Vagina (tissue), 2 donors: Measurements from ENCODE around the gene DNAJC30. TPM values are rescaled to one million over a fixed set of nuclear protein-coding genes. Genes with fewer than 3 reads are reported as not detected.
A peak's percentile ranks its signal among the peaks of the same experiment; 100 is the strongest.

Source experiments
- DNase-seq, 2 donors: peaks; one replicate each; pipeline ENCODE4 v3.0.0-alpha.2; 2017; ENCODE audit errors: extremely low spot score in 2 of 2
- H3K27ac ChIP-seq: fragments of 200-600 bp; sonication (generic); one replicate; pipeline ENCODE4 v1.5.1; 2019
- H3K27me3 ChIP-seq: fragments of 200-600 bp; sonication (generic); one replicate; pipeline ENCODE4 v1.5.1; 2019
- H3K36me3 ChIP-seq, 2 donors: fragments of 200-600 bp; sonication (generic); one replicate each; pipeline ENCODE4 v1.5.1; 2017 to 2019
- H3K4me1 ChIP-seq: fragments of 200-600 bp; sonication (generic); one replicate; pipeline ENCODE4 v1.5.1; 2019
- H3K4me3 ChIP-seq, 2 donors: fragments of 200-600 bp; sonication (generic); 1 replicate in 1 of 2; 2 replicates in 1 of 2; pipeline ENCODE4 v1.5.1; 2016 to 2019
- H3K9me3 ChIP-seq: fragments of 200-600 bp; sonication (generic); one replicate; pipeline ENCODE4 v1.5.1; 2019
- POLR2A ChIP-seq, 2 donors: fragments of 450-650 bp; IDR thresholded peaks; one replicate each; pipeline ENCODE4 v1.6.1; 2017; ENCODE audit warnings: antibody characterized with exemption in 2 of 2, mild to moderate bottlenecking in 2 of 2, moderate library complexity in 2 of 2
- POLR2AphosphoS5 ChIP-seq, 2 donors: sonication (generic); formaldehyde crosslinking; IDR thresholded peaks; one replicate each; pipeline ENCODE4 v1.9.0; 2017; ENCODE audit warnings: antibody characterized with exemption in 2 of 2, mild to moderate bottlenecking in 2 of 2, low read depth in 1 of 2; ENCODE audit not compliant: insufficient read depth in 1 of 2
- intact Hi-C: fragments of 100-400 bp; cut with DNase I; formaldehyde crosslinking; loops from one replicate; pipeline ENCODE4 v1.15.1; 2023
- total RNA-seq: library from RNA; depleted of rRNA; stranded (reverse); fragments of >200 nt; gene quantifications from one replicate; pipeline ENCODE4 v1.2.3, GENCODE V29; 2016
- TF ChIP-seq, protein P1 (sequence below), 3 experiments: fragments of 450-650 bp in 2 of 3; fragments of 200-600 bp in 1 of 3; sonication (generic) in 1 of 3; IDR thresholded peaks; one replicate each; pipeline ENCODE4 v1.5.1; 2017 to 2019; ENCODE audit warnings: antibody characterized with exemption in 3 of 3, mild to moderate bottlenecking in 2 of 3, moderate library complexity in 2 of 3

DNAJC30 gene
- total RNA-seq, 1 donor from 2014 or later = 7.1 TPM

DNA sequence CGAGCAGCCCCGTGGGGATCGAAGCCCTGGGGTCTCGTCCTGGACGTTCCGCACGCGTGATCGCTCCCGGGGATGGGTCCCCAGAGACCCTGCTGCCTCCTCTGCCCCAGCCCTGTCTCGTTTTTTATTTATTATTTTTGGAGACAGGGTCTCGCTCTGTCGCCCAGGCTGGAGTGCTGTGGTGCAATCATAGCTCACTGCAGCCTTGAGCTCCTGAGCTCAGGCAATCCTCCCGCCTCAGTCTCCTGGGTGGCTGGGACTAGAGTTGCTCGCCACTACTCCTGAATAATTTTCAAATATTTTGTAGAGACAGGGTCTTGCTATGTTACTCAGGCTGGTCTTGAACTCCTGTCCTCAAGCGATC, 36.5 kb upstream of the DNAJC30 start:
- H3K4me3 ChIP-seq = peak overlapping the region; percentile 62 to 91
- H3K27ac ChIP-seq = no peak overlapping the region
- H3K9me3 ChIP-seq = no peaks in the 10 kb centered on the region
- no peaks in the 10 kb centered on the region for H3K36me3 ChIP-seq
- no peak for DNase-seq
- intact Hi-C loops = loop anchor here (5.0 kb wide), 1 partner anchor 112 kb away; no protein-coding TSS in a partner anchor
- TF ChIP-seq, protein P1, sequence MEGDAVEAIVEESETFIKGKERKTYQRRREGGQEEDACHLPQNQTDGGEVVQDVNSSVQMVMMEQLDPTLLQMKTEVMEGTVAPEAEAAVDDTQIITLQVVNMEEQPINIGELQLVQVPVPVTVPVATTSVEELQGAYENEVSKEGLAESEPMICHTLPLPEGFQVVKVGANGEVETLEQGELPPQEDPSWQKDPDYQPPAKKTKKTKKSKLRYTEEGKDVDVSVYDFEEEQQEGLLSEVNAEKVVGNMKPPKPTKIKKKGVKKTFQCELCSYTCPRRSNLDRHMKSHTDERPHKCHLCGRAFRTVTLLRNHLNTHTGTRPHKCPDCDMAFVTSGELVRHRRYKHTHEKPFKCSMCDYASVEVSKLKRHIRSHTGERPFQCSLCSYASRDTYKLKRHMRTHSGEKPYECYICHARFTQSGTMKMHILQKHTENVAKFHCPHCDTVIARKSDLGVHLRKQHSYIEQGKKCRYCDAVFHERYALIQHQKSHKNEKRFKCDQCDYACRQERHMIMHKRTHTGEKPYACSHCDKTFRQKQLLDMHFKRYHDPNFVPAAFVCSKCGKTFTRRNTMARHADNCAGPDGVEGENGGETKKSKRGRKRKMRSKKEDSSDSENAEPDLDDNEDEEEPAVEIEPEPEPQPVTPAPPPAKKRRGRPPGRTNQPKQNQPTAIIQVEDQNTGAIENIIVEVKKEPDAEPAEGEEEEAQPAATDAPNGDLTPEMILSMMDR (IDR thresholded peaks at IDR 0.05) = no peak
- TF ChIP-seq POLR2A (IDR thresholded peaks at IDR 0.05) = no peak
- H3K27me3 ChIP-seq = no peaks in the 10 kb centered on the region
- H3K4me1 ChIP-seq = peaks cover 44% of the 10 kb centered on the region

DNA sequence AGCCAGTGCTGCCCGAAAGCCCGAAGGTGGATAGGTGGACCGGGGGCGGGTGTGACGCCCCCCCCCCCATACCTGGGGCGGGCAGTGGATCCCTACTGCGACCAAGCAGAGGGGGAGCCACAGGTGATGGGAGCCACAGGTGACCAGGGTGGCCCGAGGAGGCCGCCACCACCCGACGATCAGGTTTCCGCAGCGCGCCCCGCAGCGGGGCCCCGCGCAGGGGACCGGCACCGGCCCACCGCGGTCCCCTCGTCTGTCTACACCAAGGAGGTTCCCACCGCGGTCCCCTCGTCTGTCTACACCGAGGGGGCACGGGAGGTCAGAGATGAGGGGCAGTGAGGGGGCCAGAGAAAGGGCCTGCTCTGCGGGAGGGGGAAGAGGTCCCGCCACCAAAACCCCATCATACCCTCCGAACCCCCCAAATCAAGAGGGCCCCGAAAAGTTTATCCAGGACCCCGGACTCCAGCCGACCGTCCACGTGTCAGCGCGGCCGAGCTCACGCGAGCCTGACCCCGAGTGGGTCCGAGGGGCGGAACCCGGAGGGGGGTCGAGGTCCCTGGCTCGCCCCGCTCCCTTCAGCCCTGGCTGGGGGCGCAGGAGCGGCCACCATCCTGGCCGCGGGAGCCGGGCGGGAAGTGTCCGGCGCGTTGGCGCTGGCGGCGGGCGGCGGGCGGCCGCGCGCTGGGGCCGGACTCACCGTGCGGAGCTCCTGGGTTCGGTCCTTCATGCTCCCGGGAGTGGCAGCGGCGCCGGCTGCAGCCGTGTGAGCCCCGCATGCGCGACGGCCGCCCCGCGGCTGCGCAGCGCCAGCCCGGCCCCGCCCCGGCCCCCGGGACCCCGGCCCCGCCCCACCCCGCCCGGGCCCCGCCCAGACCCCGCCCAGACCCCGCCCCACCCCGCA, 35.9 kb upstream of the DNAJC30 start, which contains the start of gene STX1A:
Gene STX1A (minus strand): TSS at position 765 of the 901 bp plus-strand sequence. CDS start 38 bp downstream, at position 727.
- H3K27me3 ChIP-seq = no peaks in the 10 kb centered on the region
- intact Hi-C loops = no loop called here
- peak within 1 kb of the TSS; percentile 62 to 91 for H3K4me3 ChIP-seq
- DNase-seq = no peak
- TF ChIP-seq POLR2AphosphoS5 (IDR thresholded peaks at IDR 0.05; ENCODE audit: insufficient read depth in 1 of 2, low read depth in 1 of 2) = no peak
- peak in 1 of 2 donors; percentile 52 for TF ChIP-seq POLR2A (IDR thresholded peaks at IDR 0.05)
- peak within 1 kb of the TSS; percentile 46 for H3K27ac ChIP-seq
- H3K36me3 ChIP-seq = no peaks in the 10 kb centered on the region
- H3K4me1 ChIP-seq = peaks cover 46% of the 10 kb centered on the region
- H3K9me3 ChIP-seq = no peaks in the 10 kb centered on the region

DNA sequence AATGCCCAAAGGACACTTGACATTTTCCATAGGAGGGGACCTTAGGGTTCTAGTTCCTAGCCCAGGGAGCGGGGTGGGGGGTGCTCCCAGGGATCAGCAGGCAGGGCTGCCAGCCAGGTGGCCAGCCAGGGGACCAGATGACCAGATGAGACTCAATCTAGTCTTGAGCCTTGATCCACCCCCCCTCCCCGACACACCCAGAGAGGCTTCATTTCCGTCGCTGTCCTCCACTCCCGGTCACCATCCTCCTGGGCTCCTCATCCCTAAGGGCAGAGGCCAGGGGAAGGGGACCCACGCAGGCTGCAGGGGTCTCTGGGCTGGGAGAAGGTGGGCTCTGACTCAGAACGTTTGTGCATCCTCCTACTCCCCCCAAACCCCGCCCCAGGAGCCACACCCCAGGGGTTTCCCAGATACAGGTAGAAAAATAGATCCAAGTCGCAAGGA, 35.2 kb upstream of the DNAJC30 start:
- Histone ChIP-seq H3K4me1 (peaks cover 46% of the 10 kb centered on the region), H3K9me3 (no peaks in the 10 kb centered on the region), H3K36me3 (no peaks in the 10 kb centered on the region), H3K27ac (peak overlapping the region; percentile 46), H3K4me3 (peak overlapping the region; percentile 62 to 91), H3K27me3 (no peaks in the 10 kb centered on the region)
- no peak for TF ChIP-seq POLR2AphosphoS5 (IDR thresholded peaks at IDR 0.05; ENCODE audit: insufficient read depth in 1 of 2, low read depth in 1 of 2)
- TF ChIP-seq, protein P1 (IDR thresholded peaks at IDR 0.05) = no peak
- TF ChIP-seq POLR2A (IDR thresholded peaks at IDR 0.05) = no peak
- DNase-seq = no peak
- intact Hi-C loops = no loop called here

DNA sequence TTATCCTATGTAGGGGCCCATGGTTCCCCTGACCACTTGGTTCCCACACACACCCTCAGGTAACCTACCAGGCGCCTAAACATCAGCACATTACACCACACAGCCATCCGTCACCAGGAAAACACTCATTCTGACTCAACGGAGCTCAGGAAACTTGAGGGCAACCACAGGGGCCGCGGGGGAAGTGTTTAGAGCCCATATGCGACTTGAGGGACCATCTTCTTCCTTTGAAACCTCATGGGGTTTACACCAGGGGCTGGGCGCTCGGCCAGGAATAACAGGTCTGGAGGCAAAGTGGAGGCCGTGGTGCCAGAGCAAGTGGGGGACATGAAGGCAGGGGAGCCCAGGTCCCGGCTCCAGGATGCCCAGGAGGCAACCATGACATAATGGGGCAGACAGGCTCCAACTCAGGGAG, 34.7 kb upstream of the DNAJC30 start:
- H3K9me3 ChIP-seq = no peaks in the 10 kb centered on the region
- intact Hi-C loops = no loop called here
- TF ChIP-seq POLR2A (IDR thresholded peaks at IDR 0.05) (no peak), POLR2AphosphoS5 (IDR thresholded peaks at IDR 0.05; ENCODE audit: insufficient read depth in 1 of 2, low read depth in 1 of 2) (no peak)
- TF ChIP-seq, protein P1 (IDR thresholded peaks at IDR 0.05) = no peak
- H3K36me3 ChIP-seq = no peaks in the 10 kb centered on the region
- no peak for DNase-seq
- H3K4me3 ChIP-seq = peak overlapping the region in 1 of 2 donors; percentile 91
- H3K4me1 ChIP-seq = peaks cover 46% of the 10 kb centered on the region
- peak overlapping the region; percentile 71 for H3K27ac ChIP-seq
- no peaks in the 10 kb centered on the region for H3K27me3 ChIP-seq

DNA sequence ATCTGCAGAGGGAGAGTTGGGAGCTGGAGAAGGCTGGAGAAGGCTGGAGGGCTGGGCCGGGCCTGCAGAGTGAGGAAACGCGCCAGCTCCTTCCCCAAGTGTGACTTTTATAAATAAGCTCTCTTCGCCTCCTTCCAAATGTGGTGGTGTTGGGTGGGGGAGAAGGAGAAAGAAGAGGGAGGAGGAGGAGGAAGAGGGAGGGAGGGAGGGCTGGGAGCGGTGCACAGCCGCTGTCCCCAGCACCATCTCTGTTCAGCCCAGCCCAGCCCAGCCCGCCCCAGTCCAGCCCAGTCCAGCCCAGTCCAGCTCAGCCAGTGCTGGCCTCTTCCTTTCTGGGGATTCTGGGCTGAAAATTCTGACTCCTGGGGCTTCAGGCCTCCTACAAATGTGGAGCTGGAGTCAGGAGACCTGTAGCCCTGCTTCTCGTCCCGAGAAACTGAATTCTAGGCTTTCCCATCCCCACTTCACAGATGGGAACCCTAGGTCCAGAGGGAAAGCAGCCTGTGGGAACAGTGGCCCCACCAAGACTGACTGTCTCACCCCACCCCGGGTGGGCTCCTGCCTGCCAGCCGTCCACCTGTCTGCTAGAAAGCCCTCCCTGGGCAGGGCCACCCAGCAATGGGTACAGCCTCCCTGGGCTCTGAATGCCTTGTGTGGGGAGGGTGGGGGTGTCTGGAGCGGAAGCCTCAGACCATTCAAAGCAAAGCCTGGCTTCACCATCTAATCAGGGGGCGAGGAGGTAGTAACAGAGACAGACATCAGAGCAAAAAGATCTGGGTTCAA, 34.0 kb upstream of the DNAJC30 start:
- intact Hi-C loops = no loop called here
- Histone ChIP-seq H3K4me1 (peaks cover 46% of the 10 kb centered on the region), H3K27me3 (no peaks in the 10 kb centered on the region), H3K4me3 (no peak overlapping the region), H3K36me3 (no peaks in the 10 kb centered on the region), H3K9me3 (no peaks in the 10 kb centered on the region), H3K27ac (peak overlapping the region; percentile 71)
- DNase-seq = no peak
- TF ChIP-seq POLR2AphosphoS5 (IDR thresholded peaks at IDR 0.05; ENCODE audit: insufficient read depth in 1 of 2, low read depth in 1 of 2) = no peak
- TF ChIP-seq POLR2A (IDR thresholded peaks at IDR 0.05) = no peak
- TF ChIP-seq, protein P1 (IDR thresholded peaks at IDR 0.05) = no peak
